M059J (cell line): ENCODE results near the gene SLC47A1. TPM values are rescaled to one million over a fixed set of nuclear protein-coding genes. Genes with fewer than 3 reads are reported as not detected.
"Not testable (repeated sequence)": the region's sequence is repeated elsewhere in the genome, so short reads cannot be mapped to it uniquely, and the experiment has no call there.

Experiments
- DNase-seq: peaks from one replicate; pipeline ENCODE4 v3.0.0-alpha.2; 2012; ENCODE audit warnings: low read depth
- total RNA-seq: library from RNA; depleted of rRNA; stranded (reverse); fragments of >200 nt; shearing (Covaris generic); gene quantifications from 2 replicates; pipeline ENCODE4 v1.2.3, GENCODE V29; 2014

Gene SLC47A1
- total RNA-seq, 1 experiment from 2014 or later, result 0.02 TPM

GRCh38 chr17:19520641-19521040 lies 13.0 kb upstream of the SLC47A1 start:
- no peak for DNase-seq

- no peak for DNase-seq
These were observed 10.0 kb upstream of the SLC47A1 start for GRCh38 chr17:19523690-19524089.

- DNase-seq, result not testable (repeated sequence)
These were observed 6.7 kb upstream of the SLC47A1 start for GRCh38 chr17:19526950-19527349.

- no peak for DNase-seq
These were observed 1.7 kb upstream of the SLC47A1 start for GRCh38 chr17:19531780-19532501.

- no peak for DNase-seq
These were observed 477 bp upstream of the SLC47A1 start for GRCh38 chr17:19533036-19533717.

GRCh38 chr17:19534562-19535149 lies 1.0 kb downstream of the SLC47A1 start:
- DNase-seq, result peak; percentile 72

GRCh38 chr17:19537111-19537510 lies 3.5 kb downstream of the SLC47A1 start:
- no peak for DNase-seq

- no peak for DNase-seq
These were observed 4.7 kb downstream of the SLC47A1 start for GRCh38 chr17:19538095-19539039.

GRCh38 chr17:19539040-19539399 lies 5.4 kb downstream of the SLC47A1 start:
- no peak for DNase-seq

GRCh38 chr17:19539841-19540311 lies 6.2 kb downstream of the SLC47A1 start:
- no peak for DNase-seq

- DNase-seq, result no peak
These were observed 7.2 kb downstream of the SLC47A1 start for GRCh38 chr17:19540706-19541370.

- no peak for DNase-seq
These were observed 7.8 kb downstream of the SLC47A1 start for GRCh38 chr17:19541445-19541844.

- no peak for DNase-seq
These were observed 8.6 kb downstream of the SLC47A1 start for GRCh38 chr17:19542247-19542646.

GRCh38 chr17:19544366-19544765 lies 10.7 kb downstream of the SLC47A1 start:
- no peak for DNase-seq

GRCh38 chr17:19546289-19547065 lies 12.8 kb downstream of the SLC47A1 start:
- no peak for DNase-seq

GRCh38 chr17:19549746-19550623 lies 16.3 kb downstream of the SLC47A1 start:
- DNase-seq, result no peak

- DNase-seq, result no peak
These were observed 17.5 kb downstream of the SLC47A1 start for GRCh38 chr17:19551165-19551564.

- DNase-seq, result no peak
These were observed 18.0 kb downstream of the SLC47A1 start for GRCh38 chr17:19551591-19552148.

GRCh38 chr17:19553036-19553435 lies 19.4 kb downstream of the SLC47A1 start:
- no peak for DNase-seq
